Keratinocyte (primary cell): Measurements from ENCODE around the gene ARMC2. TPM values are rescaled to one million over a fixed set of nuclear protein-coding genes. Genes with fewer than 3 reads are reported as not detected.

Experiments used
- DNase-seq: peaks from one replicate; pipeline ENCODE4 v3.0.0-alpha.2; 2011; ENCODE audit warnings: low read depth, missing footprints, low spot score
- FAIRE-seq: peaks from 2 replicates; lab custom pipeline; 2011; peaks lifted over from hg19 to GRCh38; lab: Jason Lieb, UNC
- H2AFZ ChIP-seq: 2 replicates; pipeline ENCODE4 v1.6.0; 2012; ENCODE audit warnings: low read length, control low read depth, inconsistent platforms; ENCODE audit not compliant: control insufficient read depth
- H3K27ac ChIP-seq: 2 replicates; pipeline ENCODE4 v1.5.1; 2011; ENCODE audit warnings: low read length; ENCODE audit not compliant: control insufficient read depth, insufficient read depth
- H3K27me3 ChIP-seq: 3 replicates; pipeline ENCODE4 v1.6.0; 2011; ENCODE audit warnings: low read length; ENCODE audit not compliant: control insufficient read depth, insufficient read depth; ENCODE audit errors: extremely low read depth
- H3K36me3 ChIP-seq, 2 experiments: 2 replicates in 1 of 2; 3 replicates in 1 of 2; pipeline ENCODE4 v1.5.1; 2011; ENCODE audit warnings: low read length in 2 of 2, mild to moderate bottlenecking in 1 of 2; ENCODE audit not compliant: control insufficient read depth in 2 of 2, insufficient read depth in 2 of 2; ENCODE audit errors: extremely low read depth in 1 of 2
- H3K4me1 ChIP-seq: 3 replicates; pipeline ENCODE4 v1.5.1; 2011; ENCODE audit warnings: low read length; ENCODE audit not compliant: control insufficient read depth, insufficient read depth; ENCODE audit errors: extremely low read depth
- H3K4me2 ChIP-seq: 3 replicates; pipeline ENCODE4 v1.6.0; 2011; ENCODE audit warnings: low read depth, low read length; ENCODE audit not compliant: control insufficient read depth, insufficient read depth; ENCODE audit errors: extremely low read depth
- H3K4me3 ChIP-seq, 3 experiments: fragments of 200-600 bp in 1 of 3; sonication (generic) in 1 of 3; 2 replicates in 2 of 3; 3 replicates in 1 of 3; pipeline ENCODE4 v1.5.1; 2011 to 2016; ENCODE audit warnings: low read length in 3 of 3, mild to moderate bottlenecking in 3 of 3, control low read depth in 2 of 3, inconsistent platforms in 1 of 3, low read depth in 1 of 3, mixed read lengths in 1 of 3, mixed run types in 1 of 3, moderate library complexity in 1 of 3; ENCODE audit not compliant: control insufficient read depth in 2 of 3, insufficient read depth in 2 of 3; ENCODE audit errors: extremely low read depth in 1 of 3
- H3K79me2 ChIP-seq: 2 replicates; pipeline ENCODE4 v1.6.0; 2012; ENCODE audit warnings: low read length; ENCODE audit not compliant: control insufficient read depth, insufficient read depth
- H3K9ac ChIP-seq: 3 replicates; pipeline ENCODE4 v1.6.0; 2011; ENCODE audit warnings: low read length; ENCODE audit not compliant: control insufficient read depth, insufficient read depth; ENCODE audit errors: extremely low read depth
- H3K9me1 ChIP-seq: 3 replicates; pipeline ENCODE4 v1.6.0; 2011; ENCODE audit warnings: low read length; ENCODE audit not compliant: control insufficient read depth, insufficient read depth; ENCODE audit errors: extremely low read depth
- H3K9me3 ChIP-seq: 2 replicates; pipeline ENCODE4 v1.5.1; 2012; ENCODE audit warnings: low read depth, low read length; ENCODE audit not compliant: control insufficient read depth
- H4K20me1 ChIP-seq: 3 replicates; pipeline ENCODE4 v1.6.0; 2011; ENCODE audit warnings: low read length; ENCODE audit not compliant: control insufficient read depth, insufficient read depth; ENCODE audit errors: extremely low read depth
- EZH2 ChIP-seq: IDR thresholded peaks from one replicate; pipeline ENCODE4 v1.6.1; 2012; ENCODE audit warnings: inconsistent platforms, mild to moderate bottlenecking, low read length, moderate library complexity
- dilution Hi-C: fragments of 300-500 bp; cut with MboI; formaldehyde crosslinking; loops from one replicate; pipeline ENCODE4 v1.7.0; 2020; ENCODE audit warnings: low sequenced_read_pairs; ENCODE audit not compliant: extremely low pct_ligation_motif_present
- polyA plus RNA-seq, 5 experiments: library from polyadenylated mRNA; depleted of rRNA in 3 of 5; stranded (reverse) in 3 of 5; stranded (forward) in 1 of 5; unstranded in 1 of 5; fragments of >200 nt; gene quantifications; 1 replicate in 1 of 5; 2 replicates in 3 of 5; 3 replicates in 1 of 5; pipeline versions ENCODE4 v1.2.1 to v1.2.3, GENCODE V29; 2011 to 2012; ENCODE audit warnings: missing spikeins in 2 of 5, low read depth in 1 of 5, low replicate concordance in 1 of 5
- TF ChIP-seq, protein P1 (sequence below), 3 experiments: IDR thresholded peaks in 1 of 3; conservative IDR thresholded peaks in 1 of 3; optimal IDR thresholded peaks in 1 of 3; 2 replicates in 2 of 3; 3 replicates in 1 of 3; pipeline versions ENCODE3 to v1.5.1; 2011; ENCODE audit warnings: low read length in 3 of 3, mild to moderate bottlenecking in 3 of 3, moderate library complexity in 2 of 3, control low read depth in 1 of 3, inconsistent platforms in 1 of 3; ENCODE audit not compliant: insufficient read depth in 2 of 3; ENCODE audit errors: extremely low read depth in 1 of 3

Gene ARMC2
- polyA plus RNA-seq, 1 donor (not counting 4 experiments of a cell fraction or from before 2014, with no cell fraction given), result 3.8 TPM

DNA sequence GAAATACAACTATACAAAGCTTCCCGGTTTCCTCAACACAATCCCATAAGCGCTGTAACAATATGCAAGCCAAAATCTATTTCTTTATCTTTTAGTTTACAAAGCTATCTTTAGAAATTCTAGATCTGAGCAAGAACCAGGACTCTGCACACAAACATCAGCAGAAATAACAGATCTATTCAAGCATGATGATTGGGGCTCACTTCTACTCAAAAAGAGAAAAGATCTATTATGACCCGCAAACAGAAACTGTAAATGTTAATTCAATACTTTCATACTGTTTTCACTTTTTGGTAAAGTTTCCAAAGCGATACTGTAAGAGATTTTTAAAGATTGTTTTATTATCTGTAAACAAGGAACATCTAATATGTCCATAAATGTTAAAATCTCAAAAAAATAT lies 159.8 kb downstream of the ARMC2 start:
- no peaks in the 10 kb centered on the region for H4K20me1 ChIP-seq

DNA sequence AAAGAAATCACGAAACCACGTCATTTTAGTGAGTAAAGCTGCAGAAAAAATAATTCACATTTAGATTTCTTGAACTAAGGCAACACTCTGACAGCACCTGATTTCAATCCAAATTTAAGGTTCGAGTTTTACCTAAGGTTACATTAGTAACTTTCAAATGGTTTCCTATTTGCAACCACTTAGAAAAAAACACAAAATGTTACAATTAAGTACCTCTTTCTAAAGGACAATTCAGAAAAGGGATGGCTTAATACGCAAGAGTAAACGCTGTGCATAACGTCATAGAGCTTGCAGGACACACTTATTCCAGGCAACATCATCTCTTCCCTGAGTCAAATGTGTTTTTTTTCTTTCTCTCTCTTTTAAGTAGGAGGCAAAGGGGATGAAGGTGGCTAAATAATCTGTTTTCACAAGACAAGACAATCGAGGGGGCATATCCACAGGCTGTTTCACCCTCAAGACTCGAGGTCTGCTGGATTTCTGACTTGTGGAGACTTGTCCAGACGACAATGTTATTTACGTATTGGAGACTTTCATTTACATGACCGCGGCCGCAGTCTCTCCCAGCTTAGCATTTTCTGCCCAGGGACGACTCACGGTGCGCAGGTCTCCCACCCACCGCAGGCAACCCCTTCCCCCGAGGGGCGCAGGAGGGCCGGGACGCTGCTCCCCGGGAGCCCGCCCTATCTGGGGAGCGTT lies 160.5 kb downstream of the ARMC2 start:
- Histone ChIP-seq H3K4me3 (peak overlapping the region; percentile 88 to 99 (median 89)), H3K9me1 (no peaks in the 10 kb centered on the region), H3K79me2 (peaks cover 32% of the 10 kb centered on the region), H3K36me3 (no peaks in the 10 kb centered on the region), H3K9me3 (no peaks in the 10 kb centered on the region), H3K9ac (peak overlapping the region; percentile 94), H4K20me1 (no peaks in the 10 kb centered on the region), H3K4me1 (peaks cover 14% of the 10 kb centered on the region), H3K27me3 (no peaks in the 10 kb centered on the region), H2AFZ (peak overlapping the region; percentile 84), H3K27ac (peak overlapping the region; percentile 96), H3K4me2 (peak overlapping the region; percentile 98)
- TF ChIP-seq EZH2, result no peak
- TF ChIP-seq, protein P1, sequence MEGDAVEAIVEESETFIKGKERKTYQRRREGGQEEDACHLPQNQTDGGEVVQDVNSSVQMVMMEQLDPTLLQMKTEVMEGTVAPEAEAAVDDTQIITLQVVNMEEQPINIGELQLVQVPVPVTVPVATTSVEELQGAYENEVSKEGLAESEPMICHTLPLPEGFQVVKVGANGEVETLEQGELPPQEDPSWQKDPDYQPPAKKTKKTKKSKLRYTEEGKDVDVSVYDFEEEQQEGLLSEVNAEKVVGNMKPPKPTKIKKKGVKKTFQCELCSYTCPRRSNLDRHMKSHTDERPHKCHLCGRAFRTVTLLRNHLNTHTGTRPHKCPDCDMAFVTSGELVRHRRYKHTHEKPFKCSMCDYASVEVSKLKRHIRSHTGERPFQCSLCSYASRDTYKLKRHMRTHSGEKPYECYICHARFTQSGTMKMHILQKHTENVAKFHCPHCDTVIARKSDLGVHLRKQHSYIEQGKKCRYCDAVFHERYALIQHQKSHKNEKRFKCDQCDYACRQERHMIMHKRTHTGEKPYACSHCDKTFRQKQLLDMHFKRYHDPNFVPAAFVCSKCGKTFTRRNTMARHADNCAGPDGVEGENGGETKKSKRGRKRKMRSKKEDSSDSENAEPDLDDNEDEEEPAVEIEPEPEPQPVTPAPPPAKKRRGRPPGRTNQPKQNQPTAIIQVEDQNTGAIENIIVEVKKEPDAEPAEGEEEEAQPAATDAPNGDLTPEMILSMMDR (optimal IDR thresholded peaks at IDR 0.05 in 1 of 3, IDR thresholded peaks at IDR 0.05 in 1 of 3, conservative IDR thresholded peaks at IDR 0.05 in 1 of 3; ENCODE audit: extremely low read depth in 1 of 3, insufficient read depth in 2 of 3, low read length in 3 of 3), result no peak
- dilution Hi-C loops, result no loop called here
- FAIRE-seq (peak; percentile 76), DNase-seq (no peak)

More for the DNA sequence above, 159.8 kb downstream of the ARMC2 start:
- H3K4me2 ChIP-seq, result peak overlapping the region; percentile 98
- H3K9ac ChIP-seq, result peak overlapping the region; percentile 94
- peaks cover 32% of the 10 kb centered on the region for H3K79me2 ChIP-seq
- dilution Hi-C loops, result no loop called here
- H3K27ac ChIP-seq, result peak overlapping the region; percentile 96
- DNase-seq, result no peak
- no peak for TF ChIP-seq EZH2
- TF ChIP-seq, protein P1 (optimal IDR thresholded peaks at IDR 0.05 in 1 of 3, IDR thresholded peaks at IDR 0.05 in 1 of 3, conservative IDR thresholded peaks at IDR 0.05 in 1 of 3; ENCODE audit: extremely low read depth in 1 of 3, insufficient read depth in 2 of 3, low read length in 3 of 3), result no peak
- FAIRE-seq, result no peak
- H3K27me3 ChIP-seq, result no peaks in the 10 kb centered on the region
- H2AFZ ChIP-seq, result peak overlapping the region; percentile 19
- H3K9me3 ChIP-seq, result no peaks in the 10 kb centered on the region
- H3K4me1 ChIP-seq, result peaks cover 14% of the 10 kb centered on the region
- H3K9me1 ChIP-seq, result no peaks in the 10 kb centered on the region
- H3K36me3 ChIP-seq, result no peaks in the 10 kb centered on the region
- H3K4me3 ChIP-seq, result peak overlapping the region; percentile 88 to 99 (median 89)
